Ascending aorta (tissue), 2 donors: ENCODE measurements around the gene GCLM. TPM values are rescaled to one million over a fixed set of nuclear protein-coding genes. Genes with fewer than 3 reads are reported as not detected.
"Not testable (repeated sequence)": the region's sequence is repeated elsewhere in the genome, so short reads cannot be mapped to it uniquely, and the experiment has no call there.

Experiments used
- DNase-seq, 2 donors: peaks; one replicate each; pipeline ENCODE4 v3.0.0-alpha.2; 2019; ENCODE audit warnings: low spot score in 2 of 2
- H3K27ac ChIP-seq, 2 donors: fragments of 200-600 bp; sonication (generic); one replicate each; pipeline ENCODE4 v1.5.1; 2016 to 2017; ENCODE audit warnings: mild to moderate bottlenecking in 1 of 2
- H3K27me3 ChIP-seq: fragments of 200-600 bp; sonication (generic); one replicate; pipeline ENCODE4 v1.5.1; 2017
- H3K36me3 ChIP-seq, 2 donors: fragments of 200-600 bp; sonication (generic); one replicate each; pipeline ENCODE4 v1.5.1; 2016
- H3K4me1 ChIP-seq, 2 donors: fragments of 200-600 bp; sonication (generic); one replicate each; pipeline ENCODE4 v1.5.1; 2016 to 2017; ENCODE audit warnings: mild to moderate bottlenecking in 1 of 2
- H3K4me3 ChIP-seq, 2 donors: fragments of 200-600 bp; sonication (generic); one replicate each; pipeline ENCODE4 v1.5.1; 2016 to 2017; ENCODE audit warnings: mild to moderate bottlenecking in 1 of 2
- H3K9me3 ChIP-seq, 2 donors: fragments of 200-600 bp; sonication (generic); one replicate each; pipeline ENCODE4 v1.5.1; 2016
- CTCF ChIP-seq, 3 experiments: fragments of 200-600 bp in 2 of 3; fragments of 450-650 bp in 1 of 3; sonication (generic) in 2 of 3; IDR thresholded peaks; one replicate each; pipeline ENCODE4 v1.5.1; 2016 to 2019; ENCODE audit warnings: antibody characterized with exemption in 3 of 3, mild to moderate bottlenecking in 1 of 3, moderate library complexity in 1 of 3
- intact Hi-C: fragments of 100-400 bp; cut with DNase I; formaldehyde crosslinking; loops from one replicate; pipeline ENCODE4 v1.15.1; 2023
- total RNA-seq: library from RNA; depleted of rRNA; stranded (reverse); fragments of >200 nt; gene quantifications from one replicate; pipeline ENCODE4 v1.1.0, GENCODE V29; 2016

GCLM gene
- total RNA-seq, 1 donor from 2014 or later = 3.3 TPM

- intact Hi-C loops = loop anchor here (2.0 to 5.0 kb wide), 2 partner anchors 412 to 544 kb away; no protein-coding TSS in a partner anchor
- not testable (repeated sequence) for H3K9me3 ChIP-seq, H3K27me3 ChIP-seq, H3K36me3 ChIP-seq, H3K4me3 ChIP-seq, H3K4me1 ChIP-seq, H3K27ac ChIP-seq
- peak; percentile 54 to 75 (median 73) for TF ChIP-seq CTCF (IDR thresholded peaks at IDR 0.05)
- peak in 1 of 2 donors; percentile 86 for DNase-seq
These were observed 58.4 kb downstream of the GCLM start for GRCh38 chr1:93850687-93851326.

GRCh38 chr1:93848350-93848883 is 60.8 kb downstream of the GCLM start:
- peak overlapping the region; percentile 73 to 91 for H3K4me3 ChIP-seq
- peaks cover 0 to 21% of the 10 kb centered on the region in 2 donors for H3K4me1 ChIP-seq
- peak overlapping the region; percentile 92 to 100 for H3K27ac ChIP-seq
- H3K27me3 ChIP-seq = no peaks in the 10 kb centered on the region
- TF ChIP-seq CTCF (IDR thresholded peaks at IDR 0.05) = no peak
- no peaks in the 10 kb centered on the region for H3K36me3 ChIP-seq
- DNase-seq = no peak
- intact Hi-C loops = loop anchor here (5.0 to 10.0 kb wide), 3 partner anchors 166 to 1014 kb away; partner anchors contain the start of genes BCAR3, DIPK1A and RPL5
- H3K9me3 ChIP-seq = no peaks in the 10 kb centered on the region

GRCh38 chr1:93847811-93848288 is 61.4 kb downstream of the GCLM start:
- H3K4me3 ChIP-seq = peak overlapping the region; percentile 73 to 91
- no peak for TF ChIP-seq CTCF (IDR thresholded peaks at IDR 0.05)
- DNase-seq = peak; percentile 23 to 81
- H3K9me3 ChIP-seq = no peaks in the 10 kb centered on the region
- H3K27me3 ChIP-seq = no peaks in the 10 kb centered on the region
- intact Hi-C loops = loop anchor here (2.0 to 10.0 kb wide), 7 partner anchors 31 to 1013 kb away; partner anchors contain the start of genes BCAR3, CCDC18, DIPK1A and DNTTIP2
- peak overlapping the region; percentile 92 to 100 for H3K27ac ChIP-seq
- H3K36me3 ChIP-seq = no peaks in the 10 kb centered on the region
- peaks cover 0 to 21% of the 10 kb centered on the region in 2 donors for H3K4me1 ChIP-seq

- H3K9me3 ChIP-seq = no peaks in the 10 kb centered on the region
- H3K36me3 ChIP-seq = no peaks in the 10 kb centered on the region
- H3K27me3 ChIP-seq = no peaks in the 10 kb centered on the region
- TF ChIP-seq CTCF (IDR thresholded peaks at IDR 0.05) = no peak
- H3K27ac ChIP-seq = peak overlapping the region; percentile 92 to 100
- DNase-seq = peak; percentile 59 to 94
- H3K4me1 ChIP-seq = peaks cover 0 to 21% of the 10 kb centered on the region in 2 donors
- H3K4me3 ChIP-seq = peak overlapping the region; percentile 73 to 91
- intact Hi-C loops = loop anchor here (2.0 to 10.0 kb wide), 7 partner anchors 32 to 1012 kb away; partner anchors contain the start of genes BCAR3, CCDC18, DIPK1A and DNTTIP2
These were observed 62.0 kb downstream of the GCLM start for GRCh38 chr1:93846992-93847810.

- peaks cover 0 to 21% of the 10 kb centered on the region in 2 donors for H3K4me1 ChIP-seq
- peak; percentile 53 to 94 for DNase-seq
- H3K4me3 ChIP-seq = peak overlapping the region; percentile 73 to 91
- TF ChIP-seq CTCF (IDR thresholded peaks at IDR 0.05) = peak; percentile 14 to 37 (median 23)
- H3K27ac ChIP-seq = peak overlapping the region; percentile 92 to 100
- H3K36me3 ChIP-seq = no peaks in the 10 kb centered on the region
- H3K27me3 ChIP-seq = no peaks in the 10 kb centered on the region
- no peaks in the 10 kb centered on the region for H3K9me3 ChIP-seq
- intact Hi-C loops = loop anchor here (2.0 to 10.0 kb wide), 7 partner anchors 32 to 1012 kb away; partner anchors contain the start of genes BCAR3, CCDC18, DIPK1A and DNTTIP2
These were observed 62.8 kb downstream of the GCLM start for GRCh38 chr1:93846206-93846991.
